ENCODE results near the gene DHX15. TPM values are rescaled to one million over a fixed set of nuclear protein-coding genes. Genes with fewer than 3 reads are reported as not detected.

DHX15 gene
- total RNA-seq, 1 experiment from 2014 or later, result 287 TPM

DNA sequence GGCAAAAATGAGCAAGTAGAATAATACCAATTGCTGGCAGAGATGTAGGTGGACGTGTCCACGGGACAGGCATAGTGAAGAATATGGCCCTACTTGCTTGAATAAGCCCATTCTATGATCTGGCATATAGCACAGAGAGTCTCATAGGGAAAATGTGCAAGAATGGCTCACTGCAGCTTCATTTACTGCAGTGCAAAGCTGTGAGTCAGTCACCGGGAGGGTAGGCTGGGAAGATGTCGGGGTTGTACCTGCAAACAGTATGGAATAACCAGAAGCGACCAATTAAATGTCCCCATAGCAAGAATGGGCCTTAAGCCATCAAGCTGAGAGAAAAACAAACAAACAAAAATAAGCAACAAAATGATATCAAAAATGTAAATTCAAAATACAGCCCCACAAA lies 74.3 kb downstream of the DHX15 start:
- no peak overlapping the region for H2BK15ac ChIP-seq (ENCODE audit: low read depth, low read length)
- no peak overlapping the region for H3T11ph ChIP-seq (ENCODE audit: low read length)
- no peak overlapping the region for H3K14ac ChIP-seq (ENCODE audit: insufficient read depth, low read length)
- Mint-ChIP-seq H3K4me1 (peaks cover 59 to 70% of the 10 kb centered on the region in 2 experiments), H3K36me3 (ENCODE audit: insufficient read depth in 1 of 3, low read depth in 3 of 3) (peaks cover 15 to 41% (median 26%) of the 10 kb centered on the region in 3 experiments; a peak in 6 of 7 replicates), H3K27ac (peak overlapping the region in 2 of 3 experiments; percentile 51 to 83; a peak in 4 of 7 replicates), H3K27me3 (ENCODE audit: low read depth) (no peaks in the 10 kb centered on the region), H3K4me3 (no peak overlapping the region), H3K9me3 (peaks cover 0 to 4% of the 10 kb centered on the region in 2 experiments; a peak in 2 of 5 replicates)
- H2AK5ac ChIP-seq (ENCODE audit: insufficient read length, low read length), result no peak overlapping the region
- no CpG with 5 or more reads among the region's 5 CpGs for WGBS (ENCODE audit: extremely low coverage, insufficient read length, low lambda C conversion rate)
- H3K27me3 ChIP-seq (ENCODE audit: insufficient read depth, low read length), result 0 out of 2 replicates have a peak, but pooled peaks cover 2% of the 10 kb centered on the region
- H4K8ac ChIP-seq (replicated peaks; ENCODE audit: insufficient read length, low read depth, low read length), result no peak overlapping the region
- H3K4ac ChIP-seq (ENCODE audit: low read depth, low read length), result no peak overlapping the region
- no peak overlapping the region for H2BK20ac ChIP-seq (ENCODE audit: low read depth, low read length, poor library complexity, severe bottlenecking)
- peak; percentile 48 for DNase-seq
- H3K27ac ChIP-seq (ENCODE audit: insufficient read length, low read depth, low read length), result peak overlapping the region; percentile 37
- no peaks in the 10 kb centered on the region for H3K79me2 ChIP-seq (ENCODE audit: insufficient read depth, low read length)
- H3K9me3 ChIP-seq (ENCODE audit: control insufficient read depth, low read depth, low read length), result no peaks in the 10 kb centered on the region
- H4K20me1 ChIP-seq (ENCODE audit: control insufficient read depth, insufficient read depth, insufficient read length), result no peaks in the 10 kb centered on the region
- no peak overlapping the region for H4K91ac ChIP-seq (ENCODE audit: insufficient read length, low read depth, low read length)
- no peaks in the 10 kb centered on the region for H3K23me2 ChIP-seq (ENCODE audit: insufficient read length, low read depth, low read length, poor library complexity, severe bottlenecking)
- H2AFZ ChIP-seq (ENCODE audit: low read length), result no peak overlapping the region
- no peak overlapping the region for H3K56ac ChIP-seq (ENCODE audit: insufficient read length, low read depth, low read length)
- no peak overlapping the region for H3K18ac ChIP-seq (ENCODE audit: insufficient read length, low read depth, low read length)
- no peak overlapping the region for H2BK120ac ChIP-seq (ENCODE audit: low read depth, low read length, poor library complexity, severe bottlenecking)
- H2BK12ac ChIP-seq (ENCODE audit: insufficient read length, low read depth, low read length), result no peak overlapping the region
- TF ChIP-seq CTCF (conservative IDR thresholded peaks at IDR 0.05), result no peak
- no peaks in the 10 kb centered on the region for H3K79me1 ChIP-seq (ENCODE audit: insufficient read depth, low read depth, low read length, poor library complexity, severe bottlenecking)
- no peak overlapping the region for H3K4me2 ChIP-seq (ENCODE audit: insufficient read depth, insufficient read length, low read length)
- no peak overlapping the region for H4K5ac ChIP-seq (ENCODE audit: insufficient read length, low read depth, low read length)
- no peak overlapping the region for H2BK5ac ChIP-seq (ENCODE audit: insufficient read length, low read length)
- H3K4me1 ChIP-seq (ENCODE audit: insufficient read depth, low read length), result peaks cover 10% of the 10 kb centered on the region; the same call in 1 of the 2 replicates
- no peak overlapping the region for H3K23ac ChIP-seq (ENCODE audit: insufficient read length, low read depth, low read length)
- no peak overlapping the region for H3K9ac ChIP-seq (ENCODE audit: extremely low read depth, insufficient read length, low read length)
